OCI-LY1 (cell line): Measurements from ENCODE around the gene EYS.
"Not testable (repeated sequence)": the region's sequence is repeated elsewhere in the genome, so short reads cannot be mapped to it uniquely, and the experiment has no call there.

Source experiments
- H2AFZ ChIP-seq: fragments of 200-600 bp; sonication (generic), shearing (Covaris generic); 2 replicates; pipeline ENCODE4 v1.6.0; 2014; ENCODE audit warnings: antibody characterized with exemption, mild to moderate bottlenecking, low read length
- H3F3A ChIP-seq: fragments of 200-600 bp; sonication (generic), shearing (Covaris generic); 2 replicates; pipeline ENCODE4 v1.6.0; 2014; ENCODE audit warnings: mild to moderate bottlenecking, antibody characterized with exemption, low read length, moderate library complexity; ENCODE audit not compliant: insufficient read depth
- H3K27ac ChIP-seq: fragments of 200-600 bp; sonication (generic); 2 replicates; pipeline ENCODE4 v1.5.1; 2014; ENCODE audit warnings: low read length, mixed run types, mild to moderate bottlenecking, low read depth; ENCODE audit not compliant: poor library complexity, severe bottlenecking
- H3K27me3 ChIP-seq: fragments of 200-600 bp; sonication (generic); 2 replicates; pipeline ENCODE4 v1.6.0; 2014; ENCODE audit warnings: antibody characterized with exemption, mild to moderate bottlenecking, low read length, moderate library complexity; ENCODE audit not compliant: insufficient read depth
- H3K36me3 ChIP-seq: fragments of 200-600 bp; sonication (generic); 2 replicates; pipeline ENCODE4 v1.6.1; 2014; ENCODE audit warnings: mild to moderate bottlenecking, antibody characterized with exemption, low read length, moderate library complexity, mixed read lengths; ENCODE audit not compliant: insufficient read depth
- H3K4me1 ChIP-seq: fragments of 200-600 bp; sonication (generic); 2 replicates; pipeline ENCODE4 v1.5.1; 2014; ENCODE audit warnings: mild to moderate bottlenecking, low read length, moderate library complexity; ENCODE audit not compliant: insufficient read depth, severe bottlenecking
- H3K4me2 ChIP-seq: fragments of 200-600 bp; sonication (generic), shearing (Covaris generic); 2 replicates; pipeline ENCODE4 v1.6.1; 2014; ENCODE audit warnings: low read length
- H3K4me3 ChIP-seq: fragments of 200-600 bp; sonication (generic); 2 replicates; pipeline ENCODE4 v1.5.1; 2014; ENCODE audit warnings: low read length, low read depth, mild to moderate bottlenecking, mixed read lengths; ENCODE audit not compliant: poor library complexity, severe bottlenecking
- H3K79me2 ChIP-seq: fragments of 200-600 bp; shearing (Covaris generic); 2 replicates; pipeline ENCODE4 v1.6.1; 2016; ENCODE audit warnings: mixed run types, low read length, mixed read lengths; ENCODE audit not compliant: insufficient read depth
- H3K9ac ChIP-seq: fragments of 200-600 bp; sonication (generic), shearing (Covaris generic); 2 replicates; pipeline ENCODE4 v1.6.1; 2014; ENCODE audit warnings: mild to moderate bottlenecking, low read length, mixed read lengths
- H3K9me2 ChIP-seq: fragments of 200-600 bp; sonication (generic), shearing (Covaris generic); 2 replicates; pipeline ENCODE4 v1.6.1; 2014; ENCODE audit warnings: low read depth, mild to moderate bottlenecking, low read length, mixed read lengths
- H3K9me3 ChIP-seq: fragments of 200-600 bp; shearing (Covaris generic); 2 replicates; pipeline ENCODE4 v1.6.1; 2014; ENCODE audit warnings: low read length, mixed read lengths
- H4K20me1 ChIP-seq: fragments of 200-600 bp; sonication (generic), shearing (Covaris generic); 2 replicates; pipeline ENCODE4 v1.6.0; 2016; ENCODE audit warnings: mild to moderate bottlenecking, low read length; ENCODE audit not compliant: insufficient read depth
- CTCF ChIP-seq: fragments of 200-600 bp; sonication (generic), shearing (Covaris generic); IDR thresholded peaks from 2 replicates; pipeline ENCODE4 v1.5.1; 2017; ENCODE audit warnings: mild to moderate bottlenecking, antibody characterized with exemption, low read length, moderate library complexity, mixed read lengths
- EZH2 ChIP-seq: fragments of 200-600 bp; sonication (generic), shearing (Covaris generic); IDR thresholded peaks from 2 replicates; pipeline ENCODE4 v1.8.0; 2017; ENCODE audit warnings: borderline replicate concordance, mixed run types, mild to moderate bottlenecking, antibody characterized with exemption, low read length, moderate library complexity, mixed read lengths

The EYS gene

GRCh38 chr6:63844287-63844686 lies 1862.7 kb downstream of the EYS start:
- H2AFZ ChIP-seq: no peak overlapping the region
- H3K4me2 ChIP-seq: no peak overlapping the region
- no peak overlapping the region for H3K4me3 ChIP-seq
- H3K4me1 ChIP-seq: no peaks in the 10 kb centered on the region
- H3K79me2 ChIP-seq: no peaks in the 10 kb centered on the region
- no peaks in the 10 kb centered on the region for H3F3A ChIP-seq
- TF ChIP-seq EZH2 (no peak), CTCF (no peak)
- no peaks in the 10 kb centered on the region for H3K9me2 ChIP-seq
- no peak overlapping the region for H3K27ac ChIP-seq
- no peaks in the 10 kb centered on the region for H3K9me3 ChIP-seq
- H3K27me3 ChIP-seq: no peaks in the 10 kb centered on the region
- H3K9ac ChIP-seq: no peak overlapping the region
- H3K36me3 ChIP-seq: no peaks in the 10 kb centered on the region
- H4K20me1 ChIP-seq: no peaks in the 10 kb centered on the region

GRCh38 chr6:63839485-63839884 lies 1867.5 kb downstream of the EYS start:
- Histone ChIP-seq H2AFZ (no peak overlapping the region), H3K4me2 (no peak overlapping the region), H3K9ac (no peak overlapping the region), H3K79me2 (no peaks in the 10 kb centered on the region), H4K20me1 (no peaks in the 10 kb centered on the region), H3K9me2 (no peaks in the 10 kb centered on the region), H3K9me3 (no peaks in the 10 kb centered on the region), H3K4me3 (no peak overlapping the region), H3K27me3 (no peaks in the 10 kb centered on the region), H3F3A (no peaks in the 10 kb centered on the region), H3K36me3 (no peaks in the 10 kb centered on the region), H3K4me1 (no peaks in the 10 kb centered on the region), H3K27ac (no peak overlapping the region)
- TF ChIP-seq EZH2: no peak
- no peak for TF ChIP-seq CTCF

- not testable (repeated sequence) for H3K27ac ChIP-seq, H3F3A ChIP-seq, H3K79me2 ChIP-seq, H2AFZ ChIP-seq, H3K4me1 ChIP-seq, H3K9me2 ChIP-seq, H3K4me2 ChIP-seq, H3K27me3 ChIP-seq, H3K9me3 ChIP-seq, H3K4me3 ChIP-seq, H3K9ac ChIP-seq, H3K36me3 ChIP-seq, H4K20me1 ChIP-seq
These were observed 1878.3 kb downstream of the EYS start for GRCh38 chr6:63828678-63829077.

GRCh38 chr6:63824722-63825121 lies 1882.3 kb downstream of the EYS start:
- TF ChIP-seq CTCF: no peak
- no peak for TF ChIP-seq EZH2
- no peaks in the 10 kb centered on the region for H3K9me3 ChIP-seq
- H2AFZ ChIP-seq: no peak overlapping the region

More at GRCh38 chr6:63824722-63825121, 1882.3 kb downstream of the EYS start:
- H3K4me2 ChIP-seq: no peak overlapping the region
- H3K27ac ChIP-seq: no peak overlapping the region
- H3F3A ChIP-seq: no peaks in the 10 kb centered on the region
- no peaks in the 10 kb centered on the region for H4K20me1 ChIP-seq
- H3K4me1 ChIP-seq: no peaks in the 10 kb centered on the region
- H3K9me2 ChIP-seq: no peaks in the 10 kb centered on the region
- H3K9ac ChIP-seq: no peak overlapping the region
- H3K79me2 ChIP-seq: no peaks in the 10 kb centered on the region
- no peak overlapping the region for H3K4me3 ChIP-seq
- no peaks in the 10 kb centered on the region for H3K27me3 ChIP-seq
- no peaks in the 10 kb centered on the region for H3K36me3 ChIP-seq
